ENCODE measurements around the gene SLC23A2. TPM values are rescaled to one million over a fixed set of nuclear protein-coding genes. Genes with fewer than 3 reads are reported as not detected.
"Not testable (repeated sequence)": the region's sequence is repeated elsewhere in the genome, so short reads cannot be mapped to it uniquely, and the experiment has no call there.

The SLC23A2 gene
- total and polyA plus RNA-seq, 8 donors: 4.3 to 12.9 (median 8.8) TPM

GRCh38 chr20:4855097-4855496, 146.2 kb downstream of the SLC23A2 start:
- intact Hi-C loops (cut with DNase I): no loop called here
- ATAC-seq: no peak
- peaks cover 0 to 13% (median 0%) of the 10 kb centered on the region in 3 donors for H3K36me3 ChIP-seq

GRCh38 chr20:4854561-4854901, 146.8 kb downstream of the SLC23A2 start:
- intact Hi-C loops (cut with DNase I): no loop called here

More at GRCh38 chr20:4855097-4855496, 146.2 kb downstream of the SLC23A2 start:
- Histone ChIP-seq H3K27me3 (no peaks in the 10 kb centered on the region), H3K4me1 (no peaks in the 10 kb centered on the region), H3K27ac (no peak overlapping the region), H3K9me3 (no peaks in the 10 kb centered on the region), H3K4me3 (no peak overlapping the region)
- DNase-seq: no peak
- WGBS, 2 donors: 93 to 97% methylated on average over 12 of the region's 12 CpGs
- no peak for FAIRE-seq
- TF ChIP-seq CTCF (IDR thresholded peaks at IDR 0.05): no peak

GRCh38 chr20:4853757-4854560, 147.4 kb downstream of the SLC23A2 start:
- ATAC-seq (no peak), DNase-seq (no peak), FAIRE-seq (no peak)
- Histone ChIP-seq H3K4me3 (no peak overlapping the region), H3K36me3 (peaks cover 0 to 13% (median 0%) of the 10 kb centered on the region in 3 donors), H3K4me1 (no peaks in the 10 kb centered on the region), H3K27ac (no peak overlapping the region), H3K27me3 (no peaks in the 10 kb centered on the region), H3K9me3 (no peaks in the 10 kb centered on the region)
- 91 to 94% methylated on average over 9 of the region's 9 CpGs for WGBS, 2 donors
- intact Hi-C loops (cut with DNase I): no loop called here
- no peak for TF ChIP-seq CTCF (IDR thresholded peaks at IDR 0.05)

More at GRCh38 chr20:4854561-4854901, 146.8 kb downstream of the SLC23A2 start:
- no peak for DNase-seq
- Histone ChIP-seq H3K4me1 (no peaks in the 10 kb centered on the region), H3K27me3 (no peaks in the 10 kb centered on the region), H3K4me3 (no peak overlapping the region), H3K36me3 (peaks cover 0 to 13% (median 0%) of the 10 kb centered on the region in 3 donors), H3K27ac (no peak overlapping the region), H3K9me3 (no peaks in the 10 kb centered on the region)
- ATAC-seq: no peak
- FAIRE-seq: no peak
- no peak for TF ChIP-seq CTCF (IDR thresholded peaks at IDR 0.05)
- WGBS, 2 donors: 94 to 95% methylated on average over 4 of the region's 4 CpGs

- Histone ChIP-seq H3K9me3 (no peaks in the 10 kb centered on the region), H3K4me1 (no peaks in the 10 kb centered on the region), H3K4me3 (no peak overlapping the region), H3K27ac (no peak overlapping the region), H3K36me3 (peaks cover 0 to 4% (median 0%) of the 10 kb centered on the region in 3 donors), H3K27me3 (no peaks in the 10 kb centered on the region)
- FAIRE-seq: no peak
- no peak for ATAC-seq
- 93 to 94% methylated on average over 15 of the region's 15 CpGs for WGBS, 2 donors
- no peak for DNase-seq
- intact Hi-C loops (cut with DNase I): no loop called here
- TF ChIP-seq CTCF (IDR thresholded peaks at IDR 0.05): no peak
Observed at GRCh38 chr20:4853004-4853403, 148.3 kb downstream of the SLC23A2 start.

GRCh38 chr20:4850960-4851359, 150.3 kb downstream of the SLC23A2 start:
- intact Hi-C loops (cut with DNase I): no loop called here
- FAIRE-seq (no peak), ATAC-seq (no peak), DNase-seq (no peak)
- no peaks in the 10 kb centered on the region for H3K4me1 ChIP-seq
- TF ChIP-seq CTCF (IDR thresholded peaks at IDR 0.05): no peak
- no peak overlapping the region for H3K27ac ChIP-seq
- 94% methylated on average over 5 of the region's 5 CpGs for WGBS, 2 donors
- no peaks in the 10 kb centered on the region for H3K9me3 ChIP-seq
- no peaks in the 10 kb centered on the region for H3K27me3 ChIP-seq
- no peak overlapping the region for H3K4me3 ChIP-seq
- no peaks in the 10 kb centered on the region for H3K36me3 ChIP-seq

- H3K4me1 ChIP-seq; H3K27me3 ChIP-seq; FAIRE-seq; H3K36me3 ChIP-seq; H3K9me3 ChIP-seq; DNase-seq; H3K4me3 ChIP-seq; intact Hi-C loops (cut with DNase I); ATAC-seq; H3K27ac ChIP-seq: not testable (repeated sequence)
- WGBS, 2 donors: 82 to 87% methylated on average over 3 of the region's 3 CpGs
Observed at GRCh38 chr20:4848829-4849228, 152.5 kb downstream of the SLC23A2 start.
